NCI-H226 (cell line): Measurements from ENCODE around the gene USP3.
A peak's percentile ranks its signal among the peaks of the same experiment; 100 is the strongest.

Source experiments
- DNase-seq: peaks from one replicate; pipeline ENCODE4 v3.0.0-alpha.2; 2015

USP3 gene, protein sequence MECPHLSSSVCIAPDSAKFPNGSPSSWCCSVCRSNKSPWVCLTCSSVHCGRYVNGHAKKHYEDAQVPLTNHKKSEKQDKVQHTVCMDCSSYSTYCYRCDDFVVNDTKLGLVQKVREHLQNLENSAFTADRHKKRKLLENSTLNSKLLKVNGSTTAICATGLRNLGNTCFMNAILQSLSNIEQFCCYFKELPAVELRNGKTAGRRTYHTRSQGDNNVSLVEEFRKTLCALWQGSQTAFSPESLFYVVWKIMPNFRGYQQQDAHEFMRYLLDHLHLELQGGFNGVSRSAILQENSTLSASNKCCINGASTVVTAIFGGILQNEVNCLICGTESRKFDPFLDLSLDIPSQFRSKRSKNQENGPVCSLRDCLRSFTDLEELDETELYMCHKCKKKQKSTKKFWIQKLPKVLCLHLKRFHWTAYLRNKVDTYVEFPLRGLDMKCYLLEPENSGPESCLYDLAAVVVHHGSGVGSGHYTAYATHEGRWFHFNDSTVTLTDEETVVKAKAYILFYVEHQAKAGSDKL

DNA sequence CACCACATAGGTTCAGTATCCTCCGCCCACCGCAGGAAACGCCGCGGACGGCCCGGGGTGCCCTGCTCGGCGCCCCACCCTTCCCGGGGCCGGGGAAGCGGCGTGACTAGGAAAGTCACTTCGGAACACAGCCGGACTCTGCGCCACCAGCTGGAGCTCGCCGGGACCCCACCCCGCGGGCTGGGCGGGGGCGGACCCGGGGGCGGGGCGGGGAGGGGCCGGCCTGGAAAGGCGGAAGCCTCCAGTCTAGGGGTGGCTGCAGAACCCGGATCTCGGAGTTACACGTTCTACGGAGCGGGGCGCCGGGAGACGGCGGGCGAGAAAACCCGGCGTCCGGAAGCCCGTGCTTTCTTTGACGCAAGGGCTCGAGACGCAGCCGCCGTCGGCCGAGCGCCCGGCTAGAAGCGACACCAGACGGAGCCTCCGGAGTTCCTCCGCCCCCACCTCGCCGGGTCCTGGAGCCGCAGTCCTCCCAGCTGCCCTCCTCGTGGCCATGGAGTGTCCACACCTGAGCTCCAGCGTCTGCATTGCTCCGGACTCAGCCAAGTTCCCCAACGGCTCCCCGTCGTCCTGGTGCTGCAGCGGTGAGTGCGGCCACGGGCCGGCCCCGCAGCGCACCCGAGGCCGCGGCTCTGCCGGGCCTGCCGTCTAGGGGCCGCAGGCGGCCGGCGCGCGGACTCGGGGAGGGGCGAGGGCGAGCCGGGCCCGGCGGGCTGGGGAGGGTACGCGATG lies at the start of gene USP3:
Gene USP3 (plus strand): TSS at position 347 of the 732 bp plus-strand sequence. CDS start 147 bp downstream, at position 494.
- DNase-seq, result peak; percentile 92

DNA sequence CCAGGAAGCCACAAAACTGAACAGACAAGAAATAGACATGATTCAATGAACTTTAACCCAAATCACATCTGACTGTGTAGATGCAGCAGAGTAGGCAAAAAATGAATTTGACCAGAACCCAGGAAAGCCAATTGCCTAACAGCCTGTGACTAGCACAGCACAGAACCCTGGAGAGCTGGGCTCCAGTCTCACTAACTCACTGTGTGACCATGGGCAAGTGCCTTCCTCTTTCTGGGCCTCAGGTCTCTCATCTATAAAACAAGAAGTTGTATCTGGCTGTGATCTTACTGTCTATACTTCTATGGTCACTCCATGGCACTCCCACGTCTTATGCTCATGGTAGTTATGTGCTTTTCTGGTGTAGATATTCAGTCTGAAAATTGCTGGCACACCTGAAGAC lies 48.1 kb upstream of the USP3 start:
- DNase-seq, result no peak

DNA sequence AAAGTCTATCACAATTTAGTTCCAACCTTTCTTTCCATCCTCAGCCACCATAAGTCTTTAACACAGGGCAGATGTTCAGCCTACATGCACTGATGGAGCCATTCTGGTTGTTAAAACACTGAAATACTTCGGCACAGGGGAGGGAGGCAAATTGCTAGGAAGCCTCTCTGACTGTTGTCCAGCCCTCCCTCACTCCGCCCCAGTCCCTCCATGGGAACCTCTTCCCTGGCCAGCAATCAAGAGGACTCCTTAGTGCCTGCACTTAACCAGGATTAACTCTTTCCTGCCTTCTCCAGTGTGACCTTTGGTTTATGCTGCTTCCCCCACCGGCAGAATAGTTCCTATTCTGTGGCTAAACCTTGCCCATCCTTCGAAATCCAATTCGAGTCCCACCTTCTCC lies 47.0 kb upstream of the USP3 start:
- DNase-seq, result no peak

DNA sequence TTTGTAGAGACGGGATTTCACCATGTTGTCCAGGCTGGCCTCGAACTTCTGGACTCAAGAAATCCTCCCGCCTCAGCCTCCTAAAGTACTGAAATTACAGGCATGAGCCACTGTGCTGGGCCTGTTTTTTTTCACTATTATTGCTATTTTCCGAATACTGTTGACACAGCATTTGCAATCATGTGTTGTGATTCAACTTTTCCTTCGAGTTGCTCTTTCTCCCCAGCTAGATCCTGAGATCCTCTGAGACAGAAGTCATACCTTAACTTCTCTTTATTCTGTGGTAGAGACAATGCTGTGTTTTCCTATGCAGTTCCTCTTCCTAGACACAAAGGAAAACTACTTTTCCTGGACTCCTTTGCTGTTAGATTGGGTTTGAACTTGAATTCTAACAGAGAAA lies 46.4 kb upstream of the USP3 start:
- no peak for DNase-seq

DNA sequence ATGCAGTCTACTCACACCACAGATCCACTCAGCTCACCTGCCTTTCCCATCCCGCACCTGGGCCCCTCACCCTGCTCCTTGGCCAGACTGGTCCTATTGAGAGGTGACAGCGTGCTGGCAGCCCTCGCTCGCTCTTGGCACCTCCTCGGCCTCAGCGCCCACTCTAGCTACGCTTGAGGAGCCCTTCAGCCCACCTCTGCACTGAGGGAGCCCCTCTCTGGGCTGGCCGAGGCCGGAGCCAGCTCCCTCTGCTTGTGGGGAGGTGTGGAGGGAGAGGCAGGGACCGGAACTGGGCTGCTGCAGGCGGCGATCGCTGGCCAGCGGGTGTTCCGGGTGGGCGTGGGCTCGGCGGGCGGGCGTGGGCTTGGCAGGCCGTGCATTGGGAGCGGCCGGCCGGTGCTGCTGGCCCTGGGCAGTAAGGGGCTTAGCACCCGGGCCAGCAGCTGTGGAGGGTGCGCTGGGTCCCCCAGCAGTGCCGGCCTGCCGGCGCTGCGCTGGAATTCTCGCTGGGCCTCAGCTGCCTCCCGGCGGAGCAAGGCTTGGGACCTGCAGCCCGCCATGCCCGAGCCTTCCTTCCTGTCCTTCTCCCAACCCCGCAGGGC lies 45.5 kb upstream of the USP3 start:
- DNase-seq, result no peak

DNA sequence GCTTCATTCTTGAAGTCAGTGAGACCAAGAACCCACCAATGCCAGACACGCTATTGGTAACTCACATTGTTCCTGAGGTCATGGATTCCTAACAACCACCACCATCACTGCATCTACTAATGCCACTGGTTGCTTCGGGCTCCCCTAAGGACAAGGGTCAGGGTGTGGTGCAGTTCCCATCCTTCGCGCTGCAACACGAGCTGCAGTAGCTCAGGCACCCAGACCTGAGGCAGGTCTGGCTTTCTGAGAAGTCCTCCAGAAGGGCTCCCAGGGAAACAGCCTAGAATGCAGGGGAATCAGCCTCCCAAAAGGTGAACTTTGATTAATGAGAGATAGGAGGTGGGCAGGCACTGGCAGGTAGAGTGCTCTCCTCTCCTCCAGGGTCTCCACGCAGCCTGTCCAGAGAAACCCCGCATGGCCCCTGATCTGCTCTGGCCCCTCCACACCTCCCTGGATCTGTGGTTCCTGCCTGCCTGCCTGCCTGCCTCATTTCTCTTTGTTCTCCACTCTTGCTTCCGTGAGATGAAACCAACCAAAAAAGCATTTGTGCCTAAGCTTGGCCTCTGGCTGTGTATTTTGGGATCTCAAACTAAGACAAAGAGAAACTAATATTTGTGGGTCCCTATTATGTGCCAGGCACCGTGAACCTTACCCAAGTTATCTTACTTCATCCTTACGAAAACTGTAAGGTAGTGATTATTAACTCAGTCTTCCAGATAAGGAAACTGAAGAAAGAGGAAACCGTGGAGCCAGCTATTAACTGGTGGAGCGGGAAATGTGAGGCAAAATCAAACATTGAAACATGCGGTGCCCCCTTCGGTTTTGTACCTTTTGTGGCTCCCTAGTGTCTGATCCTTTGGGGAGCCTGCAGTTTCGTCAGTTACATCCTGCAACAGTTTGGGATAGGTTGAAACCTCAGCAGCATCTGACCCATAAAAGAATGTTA lies 43.9 kb upstream of the USP3 start:
- DNase-seq, result no peak

DNA sequence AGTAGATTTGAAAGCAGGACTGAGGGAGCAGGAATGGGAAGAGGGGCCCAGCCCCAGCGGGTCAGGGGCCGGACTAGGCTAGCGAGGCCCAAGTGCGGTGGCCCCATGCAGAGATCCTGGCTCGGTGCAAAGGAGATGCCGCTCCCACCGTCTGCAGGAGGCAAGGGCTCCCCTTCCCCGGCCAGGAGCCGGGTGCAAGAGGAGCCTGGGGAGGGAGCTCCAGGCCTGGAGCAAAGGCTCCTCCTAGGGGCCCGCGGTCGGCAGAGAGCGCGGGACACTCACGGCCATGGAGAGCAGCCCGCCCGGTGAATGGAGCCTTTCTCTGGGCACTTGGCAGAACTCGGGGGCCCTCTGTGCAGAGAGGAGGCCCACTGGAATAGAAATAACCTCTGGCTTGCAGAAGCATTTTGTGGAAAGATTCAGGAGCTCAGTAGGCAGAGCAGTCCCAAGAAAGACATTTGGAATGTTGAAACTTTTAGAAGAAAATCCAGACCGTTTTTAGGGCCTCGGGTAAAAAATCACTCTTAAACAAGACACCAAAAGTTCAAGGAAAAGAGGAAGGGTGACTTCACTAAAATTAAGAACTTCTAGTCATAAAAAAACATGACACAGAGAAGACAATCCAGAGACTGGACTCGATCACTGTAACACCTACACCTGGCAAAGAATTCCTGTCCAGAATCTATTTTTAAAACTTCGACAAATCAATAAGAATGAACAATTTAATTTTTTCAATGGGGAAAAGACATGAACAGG lies 43.0 kb upstream of the USP3 start:
- DNase-seq, result no peak

DNA sequence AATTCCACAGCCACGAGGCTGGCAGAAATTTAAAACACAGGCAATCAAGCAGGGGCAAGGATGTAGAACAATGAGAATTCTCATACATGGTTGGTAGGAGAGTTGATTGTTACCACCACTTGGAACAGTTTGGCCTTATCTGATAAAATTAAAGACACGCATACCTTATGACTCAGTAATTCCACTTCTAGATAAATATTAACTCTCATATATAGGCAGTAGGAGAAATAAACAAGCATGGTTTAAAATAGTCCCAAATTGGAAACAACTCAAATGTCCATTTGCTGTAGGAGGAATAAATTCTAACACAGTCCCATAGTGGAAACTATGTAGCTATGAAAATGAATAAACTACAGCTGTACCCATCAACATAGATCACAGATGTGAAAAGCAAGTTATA lies 42.3 kb upstream of the USP3 start:
- peak; percentile 16 for DNase-seq

DNA sequence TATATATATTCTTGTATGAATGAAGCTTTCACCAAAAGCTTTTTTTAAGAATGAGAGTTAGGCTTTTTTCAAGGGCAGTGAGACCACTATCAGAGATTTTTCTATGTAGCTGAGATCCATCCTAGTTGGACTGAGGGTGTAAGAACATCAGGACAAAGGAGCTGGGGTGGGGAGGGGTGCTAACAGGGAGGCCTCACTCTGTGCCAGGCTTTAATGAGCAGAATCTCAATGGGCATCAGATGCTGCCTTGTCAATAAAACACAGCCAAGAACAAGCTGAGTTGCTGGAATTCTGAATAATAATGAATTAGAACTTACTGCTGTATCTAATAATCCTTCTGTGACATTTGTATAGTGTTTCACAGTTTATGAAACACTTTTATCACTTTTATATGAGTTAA lies 41.4 kb upstream of the USP3 start:
- DNase-seq, result no peak

DNA sequence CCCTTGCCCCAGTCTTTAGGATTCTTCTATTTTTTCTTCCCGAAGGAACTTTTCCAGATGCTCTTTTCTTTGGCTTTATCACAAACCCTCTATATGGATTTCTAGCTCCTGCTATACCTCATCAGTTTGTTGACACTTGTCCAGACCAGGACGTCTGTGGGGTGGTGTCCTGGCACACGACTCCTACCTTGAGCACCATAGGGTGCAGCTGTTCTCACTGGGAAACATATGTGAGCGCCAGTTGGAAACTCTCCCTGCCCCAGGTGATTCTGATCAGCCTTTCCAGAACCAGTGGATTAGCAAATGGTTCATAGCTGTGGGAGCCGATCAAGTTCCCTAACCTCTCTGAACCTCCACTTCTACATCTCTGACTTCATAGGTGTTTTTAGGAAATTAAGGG lies 40.6 kb upstream of the USP3 start:
- DNase-seq, result no peak

DNA sequence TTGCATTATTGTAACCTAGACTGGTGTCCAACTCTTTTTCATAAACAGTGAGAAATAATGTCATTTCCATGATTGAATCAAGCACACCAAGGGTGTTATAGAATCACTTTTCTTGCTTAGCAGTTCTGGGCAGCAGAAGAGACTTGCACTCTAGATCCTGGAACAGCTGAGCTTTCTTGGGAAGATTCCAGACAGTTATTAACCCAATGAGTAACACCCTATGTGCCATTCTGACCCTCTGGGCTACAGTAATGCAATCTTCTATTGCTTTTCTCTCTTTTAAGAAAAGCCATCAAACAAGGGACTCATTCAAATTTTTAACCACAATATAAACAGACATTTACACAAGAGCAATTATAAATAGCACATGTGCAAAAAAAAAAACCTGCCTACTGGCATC lies 39.3 kb upstream of the USP3 start:
- DNase-seq, result peak; percentile 34

DNA sequence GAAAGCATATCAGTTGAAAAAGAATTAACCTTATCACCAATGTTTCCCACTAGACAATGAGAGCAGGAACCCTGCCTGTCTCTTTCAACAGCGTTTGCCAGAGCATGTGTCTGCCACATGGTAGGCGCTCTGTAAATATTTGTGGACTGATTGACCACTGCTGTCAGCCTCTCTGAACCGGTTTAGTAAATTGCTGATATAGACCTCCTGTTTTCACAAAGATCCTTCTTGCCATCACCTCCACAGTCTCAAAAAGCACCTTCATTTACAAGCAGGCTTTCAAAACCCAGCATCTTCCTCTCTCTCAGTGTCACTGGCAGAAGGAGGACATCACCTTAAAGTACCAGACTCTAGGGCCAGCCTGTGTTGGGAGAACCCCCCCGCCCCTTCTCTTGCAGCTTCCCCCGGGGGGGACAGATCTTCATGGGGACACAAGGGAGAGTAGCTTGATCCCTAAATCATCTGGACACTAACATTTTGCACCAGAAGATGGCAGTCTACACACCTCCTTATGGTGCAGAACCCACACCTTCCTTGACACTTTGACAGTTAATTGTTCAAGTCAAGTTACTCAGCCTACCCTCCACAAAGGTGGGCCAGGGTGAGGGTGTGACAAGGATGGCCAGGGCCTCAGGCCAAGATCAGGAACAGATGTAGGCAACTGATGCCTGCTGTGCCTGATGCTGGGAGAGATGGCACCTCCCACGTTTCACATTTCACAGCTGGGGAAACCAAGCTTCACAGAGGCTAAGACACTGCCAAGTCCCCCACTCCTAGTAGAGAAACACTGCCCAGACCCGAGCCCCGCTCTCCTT lies 37.8 kb upstream of the USP3 start:
- DNase-seq, result peak; percentile 57

DNA sequence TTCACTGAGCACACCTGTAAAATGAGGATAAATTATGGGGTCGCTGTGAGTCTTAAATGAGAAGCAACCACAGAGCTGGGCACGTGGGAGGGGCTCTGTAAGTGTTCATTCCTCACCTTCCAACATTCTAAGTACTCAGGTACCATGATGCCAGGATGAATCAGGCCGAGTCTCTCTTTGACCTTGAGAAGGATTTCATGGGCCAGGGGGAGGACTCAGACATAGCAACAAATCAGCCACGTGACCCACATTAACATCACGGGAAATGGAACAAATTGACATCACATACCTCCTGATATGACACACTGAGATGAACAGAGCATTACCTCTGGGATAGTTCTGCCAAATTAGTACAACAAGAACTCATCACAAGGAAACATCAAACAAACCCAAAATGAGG lies 35.2 kb upstream of the USP3 start:
- no peak for DNase-seq

DNA sequence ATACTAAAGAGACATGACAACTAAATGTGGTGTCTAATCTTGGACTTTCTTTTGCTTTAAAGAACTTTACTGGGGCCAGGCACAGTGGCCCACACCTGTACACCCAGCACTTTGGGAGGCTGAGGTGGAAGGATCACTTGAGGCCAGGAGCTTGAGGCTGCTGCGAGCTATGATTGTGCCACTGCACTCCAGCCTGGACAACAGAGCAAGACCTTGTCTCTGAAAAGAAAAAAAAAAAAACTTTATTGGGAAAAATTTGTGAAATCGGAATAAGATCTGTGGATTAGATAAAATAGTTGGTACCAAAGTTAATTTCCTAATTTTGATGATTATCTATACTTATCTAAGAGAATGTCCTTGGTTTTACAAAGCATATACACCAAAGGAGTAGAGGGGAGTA lies 34.4 kb upstream of the USP3 start:
- no peak for DNase-seq

DNA sequence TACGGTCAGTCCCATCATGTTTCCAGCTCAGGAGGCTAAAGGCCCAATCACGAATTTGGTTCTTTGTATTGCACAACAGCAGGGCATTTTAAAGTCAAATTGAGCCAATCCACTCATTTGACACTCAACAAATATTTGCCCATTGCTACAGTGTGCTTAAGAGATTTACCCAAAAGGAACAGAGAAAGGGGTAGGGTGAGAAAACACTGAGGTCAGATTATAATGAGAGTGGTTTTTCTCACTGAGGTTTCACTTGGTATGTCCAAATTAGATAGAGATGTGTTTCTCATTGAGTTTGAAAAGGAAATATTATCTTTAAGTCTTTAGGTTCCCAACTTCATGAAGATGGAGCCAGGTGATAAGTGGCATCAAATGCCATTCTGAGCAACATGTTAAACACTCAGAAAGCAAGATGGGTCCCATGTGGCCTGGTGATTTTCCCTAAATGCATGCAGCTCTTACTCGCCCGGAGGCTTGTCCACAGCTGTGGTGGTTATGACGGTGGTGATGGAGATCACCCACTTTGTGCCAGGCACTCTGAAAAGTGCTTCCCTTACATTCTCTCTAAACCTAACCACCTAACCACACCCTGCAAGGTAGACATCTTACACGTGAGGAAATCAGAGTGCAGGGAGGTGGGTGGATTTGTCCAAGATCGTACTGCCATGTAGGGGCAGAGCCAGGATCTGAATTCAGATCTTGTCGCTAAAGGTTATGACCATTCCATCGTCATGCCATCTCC lies 31.2 kb upstream of the USP3 start:
- no peak for DNase-seq

DNA sequence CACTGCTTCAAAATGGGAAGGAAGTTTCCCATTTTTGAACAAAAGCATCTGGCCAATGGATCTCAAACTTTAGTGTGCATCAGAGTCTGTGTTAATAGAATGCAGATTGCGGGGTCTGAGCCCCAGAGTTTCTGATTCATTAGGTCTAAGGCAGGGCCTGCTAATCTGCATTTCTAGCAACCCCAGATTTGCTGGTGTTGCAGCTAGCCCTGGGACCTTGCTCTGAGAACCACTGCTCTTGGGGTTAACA lies 30.7 kb upstream of the USP3 start:
- no peak for DNase-seq

DNA sequence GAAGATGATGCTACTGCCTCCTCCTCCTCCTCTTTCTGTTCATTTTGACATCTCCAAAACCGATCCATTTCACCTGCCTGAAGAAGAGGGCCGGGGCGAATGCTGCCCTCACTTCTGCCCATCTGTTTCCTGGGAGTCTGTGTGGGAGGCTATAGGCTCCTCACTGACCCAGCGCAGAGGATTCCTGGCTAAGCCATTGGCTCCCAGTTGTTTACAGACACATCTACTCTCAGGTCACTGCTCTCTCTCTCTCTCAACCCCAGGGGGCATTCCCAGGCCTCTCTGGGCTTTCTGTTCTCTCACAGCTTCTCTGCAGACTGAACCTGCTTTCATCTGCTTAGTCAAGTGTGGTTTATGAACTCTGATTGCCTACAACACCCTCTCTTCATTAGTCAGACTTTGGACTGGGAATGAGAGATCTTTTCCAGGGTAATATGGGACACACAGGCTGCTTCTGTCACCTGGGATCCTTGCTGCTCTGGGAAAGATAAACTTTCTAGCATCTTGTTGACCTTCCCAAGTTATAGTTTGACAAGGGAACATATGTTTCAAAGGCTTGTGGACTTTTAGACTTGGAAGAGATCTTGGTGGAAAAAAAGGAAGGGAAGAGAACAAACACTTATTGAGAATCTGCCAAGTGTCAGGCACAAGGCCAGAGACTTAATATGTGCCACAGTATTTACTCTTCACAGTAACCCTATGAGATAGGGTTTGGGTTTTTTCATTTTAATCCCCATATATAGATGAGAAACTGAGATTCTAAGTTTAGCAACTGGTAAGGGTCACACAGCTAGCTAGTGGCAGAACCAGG lies 30.2 kb upstream of the USP3 start:
- DNase-seq, result peak; percentile 77

DNA sequence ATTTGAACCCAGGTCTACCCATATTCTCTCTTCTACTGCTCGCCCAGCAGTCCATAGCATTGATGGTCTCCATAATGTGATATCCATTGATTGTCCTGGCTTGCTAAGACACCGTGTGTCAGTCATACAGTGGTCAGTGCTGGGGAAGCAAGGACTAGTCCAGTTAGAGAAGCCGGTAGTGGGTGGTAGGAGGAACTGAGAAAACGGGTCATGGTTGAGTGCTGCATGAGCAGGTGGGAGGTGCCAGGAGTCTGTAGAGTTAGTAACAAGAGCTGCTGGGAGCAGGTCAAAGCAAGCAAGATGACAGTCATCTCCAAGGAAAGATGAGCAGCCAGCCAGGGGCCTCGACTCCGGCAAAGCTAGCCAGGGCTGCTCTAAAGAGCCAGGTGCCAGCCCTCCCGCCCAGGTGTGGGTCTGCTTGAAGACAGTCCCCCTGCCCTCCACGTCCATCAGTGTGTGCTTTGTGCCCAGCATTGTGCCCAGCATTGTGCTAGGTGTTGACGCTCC lies 29.5 kb upstream of the USP3 start:
- DNase-seq, result no peak

DNA sequence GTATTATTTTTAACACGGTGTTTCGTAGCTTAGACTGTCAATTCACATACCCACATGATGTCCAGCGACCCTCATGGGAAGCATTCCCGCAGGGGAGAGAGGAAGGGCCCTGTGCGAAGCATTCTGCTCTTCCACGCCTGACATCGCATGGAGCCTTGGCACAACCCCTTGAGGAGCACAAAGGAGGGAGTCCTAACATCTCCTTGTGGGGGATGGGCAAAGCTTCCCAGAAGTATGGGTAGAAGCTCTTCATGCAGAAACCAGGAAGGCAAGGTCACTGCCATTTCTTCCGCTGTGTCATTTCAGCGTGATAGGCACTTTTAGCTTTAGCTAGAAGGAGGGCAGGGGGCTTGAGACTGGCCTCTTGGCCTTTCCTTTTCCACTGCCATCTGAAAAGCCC lies 28.7 kb upstream of the USP3 start:
- no peak for DNase-seq
